IMR-90 (cell line): ENCODE data around the gene PAM. TPM values are rescaled to one million over a fixed set of nuclear protein-coding genes. Genes with fewer than 3 reads are reported as not detected.

Source experiments
- ATAC-seq: fragments of 200-7000 bp; cut with Tn5 transposase; 2 replicates; pipeline ENCODE4 v1.9.1; 2020; ENCODE audit warnings: low read depth, mild to moderate bottlenecking, moderate library complexity
- BruUV-seq: library from RNA; stranded (reverse); fragments of 400-500 nt; replicated peaks from 2 replicates; lab custom pipeline; 2021; lab: Mats Ljungman, UMichigan
- CTCF ChIA-PET: fragments of 300-600 bp; formaldehyde crosslinking; extraction: SDS; loops from one replicate; lab custom pipeline; 2021; ENCODE audit warnings: antibody characterized with exemption; lab: Yijun Ruan, JAX
- POLR2A ChIA-PET: fragments of 300-600 bp; sonication (Branson Sonifier 250); formaldehyde crosslinking; loops from one replicate; lab custom pipeline; 2022; ENCODE audit warnings: antibody characterized with exemption; ENCODE audit not compliant: unreplicated experiment; lab: Charles Lee
- DNase-seq: peaks from one replicate; pipeline ENCODE4 v3.0.0; 2013
- H2AFZ ChIP-seq: replicated peaks from 2 replicates; pipeline ENCODE3; 2013; ENCODE audit warnings: low read length, mild to moderate bottlenecking; ENCODE audit not compliant: poor library complexity
- H2AK5ac ChIP-seq: 2 replicates; pipeline ENCODE4 v1.6.1; 2013; ENCODE audit warnings: low read depth, low read length, inconsistent platforms
- H2AK9ac ChIP-seq: replicated peaks from 2 replicates; pipeline ENCODE3; 2013; ENCODE audit warnings: mild to moderate bottlenecking, low read depth, low read length, moderate library complexity; ENCODE audit not compliant: poor library complexity
- H2BK120ac ChIP-seq: 2 replicates; pipeline ENCODE4 v1.6.1; 2013; ENCODE audit warnings: low read depth, low read length, inconsistent platforms
- H2BK15ac ChIP-seq: 3 replicates; pipeline ENCODE4 v1.6.1; 2013; ENCODE audit warnings: low read depth, low read length, inconsistent platforms
- H2BK20ac ChIP-seq: 2 replicates; pipeline ENCODE4 v1.6.1; 2013; ENCODE audit warnings: low read depth, mild to moderate bottlenecking, inconsistent platforms, low read length, moderate library complexity
- H2BK5ac ChIP-seq: 2 replicates; pipeline ENCODE4 v1.6.1; 2013; ENCODE audit warnings: mild to moderate bottlenecking, low read depth, low read length, inconsistent platforms; ENCODE audit not compliant: poor library complexity, severe bottlenecking
- H3K14ac ChIP-seq: replicated peaks from 2 replicates; pipeline ENCODE4 v1.6.1; 2013; ENCODE audit warnings: low read depth, low read length, inconsistent platforms
- H3K18ac ChIP-seq: 2 replicates; pipeline ENCODE4 v1.6.1; 2013; ENCODE audit warnings: low read depth, low read length, control low read depth
- H3K23ac ChIP-seq: 2 replicates; pipeline ENCODE4 v1.6.1; 2013; ENCODE audit warnings: low read depth, low read length, inconsistent platforms
- H3K27ac ChIP-seq: 2 replicates; pipeline ENCODE4 v1.5.1; 2013; ENCODE audit warnings: mild to moderate bottlenecking, control low read depth, low read length; ENCODE audit not compliant: insufficient read depth
- H3K27me3 ChIP-seq: 2 replicates; pipeline ENCODE4 v1.6.1; 2013; ENCODE audit warnings: low read length; ENCODE audit not compliant: control insufficient read depth, insufficient read depth
- H3K36me3 ChIP-seq: 2 replicates; pipeline ENCODE4 v1.6.1; 2013; ENCODE audit warnings: low read length, mixed read lengths; ENCODE audit not compliant: control insufficient read depth, insufficient read depth
- H3K4ac ChIP-seq: 2 replicates; pipeline ENCODE4 v1.6.1; 2013; ENCODE audit warnings: low read depth, low read length, inconsistent platforms
- H3K4me1 ChIP-seq: 2 replicates; pipeline ENCODE4 v1.6.1; 2013; ENCODE audit warnings: low read length, mixed read lengths; ENCODE audit not compliant: control insufficient read depth, insufficient read depth
- H3K4me2 ChIP-seq: 2 replicates; pipeline ENCODE4 v1.6.1; 2013; ENCODE audit warnings: low read depth, mild to moderate bottlenecking, control low read depth, low read length, moderate library complexity
- H3K4me3 ChIP-seq: 2 replicates; pipeline ENCODE4 v1.5.1; 2013; ENCODE audit warnings: low read depth, mild to moderate bottlenecking, control low read depth, low read length, moderate library complexity; ENCODE audit not compliant: insufficient read depth
- H3K56ac ChIP-seq: 2 replicates; pipeline ENCODE4 v1.6.1; 2013; ENCODE audit warnings: low read length, inconsistent platforms; ENCODE audit not compliant: insufficient read depth; ENCODE audit errors: extremely low read depth
- H3K79me1 ChIP-seq, 2 experiments: 2 replicates each; pipeline ENCODE4 v1.6.1; 2013; ENCODE audit warnings: low read length in 2 of 2, inconsistent platforms in 1 of 2, low read depth in 1 of 2
- H3K9ac ChIP-seq: 2 replicates; pipeline ENCODE4 v1.6.1; 2013; ENCODE audit warnings: low read depth, low read length, control low read depth
- H3K9me1 ChIP-seq: 2 replicates; pipeline ENCODE4 v1.6.1; 2013; ENCODE audit warnings: low read length, inconsistent platforms; ENCODE audit not compliant: insufficient read depth
- H3K9me3 ChIP-seq: 2 replicates; pipeline ENCODE4 v1.6.1; 2013; ENCODE audit warnings: low read length; ENCODE audit not compliant: control insufficient read depth, insufficient read depth
- H4K20me1 ChIP-seq: 2 replicates; pipeline ENCODE4 v1.6.1; 2013; ENCODE audit warnings: low read length, inconsistent platforms; ENCODE audit not compliant: insufficient read depth
- H4K5ac ChIP-seq: 2 replicates; pipeline ENCODE4 v1.6.1; 2013; ENCODE audit warnings: mild to moderate bottlenecking, low read depth, low read length, control low read depth
- H4K8ac ChIP-seq, 2 experiments: 2 replicates each; pipeline ENCODE4 v1.6.1; 2013; ENCODE audit warnings: low read depth in 2 of 2, low read length in 2 of 2, control low read depth in 1 of 2, inconsistent platforms in 1 of 2
- H4K91ac ChIP-seq: 2 replicates; pipeline ENCODE4 v1.6.1; 2013; ENCODE audit warnings: low read depth, low read length, inconsistent platforms; ENCODE audit not compliant: insufficient read depth
- CTCF ChIP-seq: conservative IDR thresholded peaks from 2 replicates; pipeline ENCODE4 v1.5.1; 2012; ENCODE audit warnings: mild to moderate bottlenecking, low read depth, low read length, improper control_type of control experiment
- ELK1 ChIP-seq: fragments of 150-350 bp; IDR thresholded peaks from 2 replicates; pipeline ENCODE4 v1.6.1; 2016; ENCODE audit warnings: low read depth, mild to moderate bottlenecking, low read length, moderate library complexity, borderline replicate concordance
- FOS ChIP-seq: fragments of 150-350 bp; IDR thresholded peaks from 2 replicates; pipeline ENCODE4 v1.6.1; 2016; ENCODE audit warnings: low read depth, low read length
- RAD21 ChIP-seq: IDR thresholded peaks from 2 replicates; pipeline ENCODE4 v1.6.1; 2012; ENCODE audit warnings: low read length, improper control_type of control experiment
- USF2 ChIP-seq: fragments of 150-350 bp; IDR thresholded peaks from 2 replicates; pipeline ENCODE4 v1.6.1; 2017; ENCODE audit warnings: mild to moderate bottlenecking, antibody characterized with exemption, low read length, low read depth
- WGBS, 2 experiments: methylation state at CpG; one replicate each; pipeline versions ENCODE4 v1.1.5 to v1.1.7; 2013; ENCODE audit warnings: missing lambda C conversion rate in 2 of 2; ENCODE audit not compliant: insufficient read length in 1 of 2; ENCODE audit errors: extremely low coverage in 2 of 2; 5-methylcytosine and 5-hydroxymethylcytosine counted together
- dilution Hi-C: fragments of 300-500 bp; cut with HindIII; formaldehyde crosslinking; loops from one replicate; pipeline ENCODE4 v1.14.3; 2018; ENCODE audit warnings: low sequenced_read_pairs; ENCODE audit not compliant: unreplicated experiment
- in situ Hi-C: fragments of 300-500 bp; cut with MboI; formaldehyde crosslinking; loops from 3 replicates; pipeline ENCODE4 v1.14.3; 2019; ENCODE audit warnings: low sequenced_read_pairs, inconsistent platforms, mixed read lengths
- intact Hi-C: fragments of 100-400 bp; cut with micrococcal nuclease; formaldehyde crosslinking; loops from 2 replicates; pipeline ENCODE4 v1.10.0; 2022
- polyA plus RNA-seq, 3 experiments: library from polyadenylated mRNA; depleted of rRNA; stranded (reverse); fragments of >200 nt; gene quantifications; 2 replicates each; pipeline ENCODE4 v1.2.3, GENCODE V29; 2012; ENCODE audit warnings: low replicate concordance in 1 of 3
- total RNA-seq: library from RNA; depleted of rRNA; stranded (reverse); fragments of >200 nt; gene quantifications from 2 replicates; pipeline ENCODE4 v1.2.3, GENCODE V29; 2012

The PAM gene
- total and polyA plus RNA-seq, 2 of the 4 experiments (the other 2 are of a cell fraction), result 115 to 179 TPM

GRCh38 chr5:103033696-103034095, 278.6 kb downstream of the PAM start:
- Histone ChIP-seq H4K8ac (no peak overlapping the region), H3K9ac (no peak overlapping the region), H3K36me3 (peaks cover 12% of the 10 kb centered on the region), H2BK20ac (no peak overlapping the region), H2BK120ac (no peak overlapping the region), H2AFZ (no peak overlapping the region), H2BK5ac (no peak overlapping the region), H4K5ac (no peak overlapping the region), H3K18ac (no peak overlapping the region), H3K4ac (no peak overlapping the region), H3K9me1 (no peaks in the 10 kb centered on the region), H3K27ac (no peak overlapping the region), H3K4me1 (no peaks in the 10 kb centered on the region), H3K27me3 (no peaks in the 10 kb centered on the region), H2AK5ac (no peak overlapping the region), H3K9me3 (no peaks in the 10 kb centered on the region), H3K56ac (no peak overlapping the region), H3K23ac (no peak overlapping the region), H2BK15ac (no peak overlapping the region), H3K4me2 (no peak overlapping the region), H3K79me1 (no peaks in the 10 kb centered on the region), H3K14ac (no peak overlapping the region), H3K4me3 (no peak overlapping the region), H4K20me1 (no peaks in the 10 kb centered on the region), H4K91ac (no peak overlapping the region), H2AK9ac (no peak overlapping the region)
- WGBS, 2 experiments, result 100% methylated on average over 3 of the region's 6 CpGs; no CpG with 5 or more reads in 1 of the 2 experiments
- intact Hi-C loops (no loop called here), dilution Hi-C loops (no loop called here), in situ Hi-C loops (loop anchor here (10.0 kb wide), 1 partner anchor 349 kb away; no protein-coding TSS in a partner anchor)
- no peak for TF ChIP-seq CTCF
- no peak for TF ChIP-seq ELK1
- no peak for TF ChIP-seq USF2
- TF ChIP-seq RAD21, result no peak
- TF ChIP-seq FOS, result no peak
- ChIA-PET POLR2A (no interaction called here), CTCF (interaction anchor here (0.5 kb wide), 1 partner anchor 457 kb away, joined by 4 read pairs; no protein-coding TSS in a partner anchor)
- DNase-seq, result no peak
- no peak for ATAC-seq
- no TSS peak for BruUV-seq
